Measurements from ENCODE around the gene CDK14. TPM values are rescaled to one million over a fixed set of nuclear protein-coding genes. Genes with fewer than 3 reads are reported as not detected.

CDK14 gene
- total RNA-seq, 1 experiment from 2014 or later, result 57.9 TPM

DNA sequence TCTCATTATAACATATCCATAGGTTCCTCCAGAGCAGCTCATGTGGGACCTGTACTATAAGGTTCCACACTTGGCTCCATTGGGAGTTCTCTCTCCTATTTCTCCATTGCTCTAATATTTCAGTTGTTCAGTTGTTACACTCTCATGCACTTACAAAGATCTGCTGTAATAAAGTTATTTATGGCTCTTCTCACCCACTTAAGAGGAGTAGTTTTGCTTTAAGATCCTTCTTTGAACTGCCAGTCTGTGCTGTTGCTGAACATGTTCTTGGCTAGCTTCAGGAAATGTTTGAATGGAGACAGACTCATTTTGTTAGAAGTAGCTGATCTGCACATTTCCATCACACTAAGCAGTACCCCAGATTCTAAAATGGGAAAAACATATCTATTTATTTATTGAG is 250.1 kb downstream of the CDK14 start:
- no peak for DNase-seq (ENCODE audit: low spot score)
- no peak for TF ChIP-seq NFYB (CRISPR knock-in tag; conservative IDR thresholded peaks at IDR 0.05; ENCODE audit: low read depth)
- no peak for TF ChIP-seq TEAD1 (CRISPR knock-in tag; IDR thresholded peaks at IDR 0.05)
- TF ChIP-seq, protein P1, sequence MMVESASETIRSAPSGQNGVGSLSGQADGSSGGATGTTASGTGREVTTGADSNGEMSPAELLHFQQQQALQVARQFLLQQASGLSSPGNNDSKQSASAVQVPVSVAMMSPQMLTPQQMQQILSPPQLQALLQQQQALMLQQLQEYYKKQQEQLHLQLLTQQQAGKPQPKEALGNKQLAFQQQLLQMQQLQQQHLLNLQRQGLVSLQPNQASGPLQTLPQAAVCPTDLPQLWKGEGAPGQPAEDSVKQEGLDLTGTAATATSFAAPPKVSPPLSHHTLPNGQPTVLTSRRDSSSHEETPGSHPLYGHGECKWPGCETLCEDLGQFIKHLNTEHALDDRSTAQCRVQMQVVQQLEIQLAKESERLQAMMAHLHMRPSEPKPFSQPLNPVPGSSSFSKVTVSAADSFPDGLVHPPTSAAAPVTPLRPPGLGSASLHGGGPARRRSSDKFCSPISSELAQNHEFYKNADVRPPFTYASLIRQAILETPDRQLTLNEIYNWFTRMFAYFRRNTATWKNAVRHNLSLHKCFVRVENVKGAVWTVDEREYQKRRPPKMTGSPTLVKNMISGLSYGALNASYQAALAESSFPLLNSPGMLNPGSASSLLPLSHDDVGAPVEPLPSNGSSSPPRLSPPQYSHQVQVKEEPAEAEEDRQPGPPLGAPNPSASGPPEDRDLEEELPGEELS (CRISPR knock-in tag; IDR thresholded peaks at IDR 0.05), result no peak
- no peak for TF ChIP-seq FOXJ3 (CRISPR knock-in tag; IDR thresholded peaks at IDR 0.05; ENCODE audit: borderline replicate concordance)
- TF ChIP-seq MXD4 (CRISPR knock-in tag; IDR thresholded peaks at IDR 0.05; ENCODE audit: borderline replicate concordance), result no peak
- TF ChIP-seq, protein P2, sequence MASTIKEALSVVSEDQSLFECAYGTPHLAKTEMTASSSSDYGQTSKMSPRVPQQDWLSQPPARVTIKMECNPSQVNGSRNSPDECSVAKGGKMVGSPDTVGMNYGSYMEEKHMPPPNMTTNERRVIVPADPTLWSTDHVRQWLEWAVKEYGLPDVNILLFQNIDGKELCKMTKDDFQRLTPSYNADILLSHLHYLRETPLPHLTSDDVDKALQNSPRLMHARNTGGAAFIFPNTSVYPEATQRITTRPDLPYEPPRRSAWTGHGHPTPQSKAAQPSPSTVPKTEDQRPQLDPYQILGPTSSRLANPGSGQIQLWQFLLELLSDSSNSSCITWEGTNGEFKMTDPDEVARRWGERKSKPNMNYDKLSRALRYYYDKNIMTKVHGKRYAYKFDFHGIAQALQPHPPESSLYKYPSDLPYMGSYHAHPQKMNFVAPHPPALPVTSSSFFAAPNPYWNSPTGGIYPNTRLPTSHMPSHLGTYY (CRISPR knock-in tag; IDR thresholded peaks at IDR 0.05), result no peak
- TF ChIP-seq AFF4 (CRISPR knock-in tag; IDR thresholded peaks at IDR 0.05; ENCODE audit: borderline replicate concordance), result no peak
- no peak for TF ChIP-seq SP1 (CRISPR knock-in tag; conservative IDR thresholded peaks at IDR 0.05)
- no peak for TF ChIP-seq ZNF317 (CRISPR knock-in tag; IDR thresholded peaks at IDR 0.05; ENCODE audit: borderline replicate concordance, low read depth)
- TF ChIP-seq, protein P3, sequence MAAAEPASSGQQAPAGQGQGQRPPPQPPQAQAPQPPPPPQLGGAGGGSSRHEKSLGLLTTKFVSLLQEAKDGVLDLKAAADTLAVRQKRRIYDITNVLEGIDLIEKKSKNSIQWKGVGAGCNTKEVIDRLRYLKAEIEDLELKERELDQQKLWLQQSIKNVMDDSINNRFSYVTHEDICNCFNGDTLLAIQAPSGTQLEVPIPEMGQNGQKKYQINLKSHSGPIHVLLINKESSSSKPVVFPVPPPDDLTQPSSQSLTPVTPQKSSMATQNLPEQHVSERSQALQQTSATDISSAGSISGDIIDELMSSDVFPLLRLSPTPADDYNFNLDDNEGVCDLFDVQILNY (CRISPR knock-in tag; IDR thresholded peaks at IDR 0.05), result no peak
- no peak for TF ChIP-seq ZNF232 (CRISPR knock-in tag; IDR thresholded peaks at IDR 0.05)
- no peak for TF ChIP-seq NR1H2 (CRISPR knock-in tag; IDR thresholded peaks at IDR 0.05)
- no peak for TF ChIP-seq TP53 (CRISPR knock-in tag; IDR thresholded peaks at IDR 0.05)
- TF ChIP-seq CBFB (CRISPR knock-in tag; IDR thresholded peaks at IDR 0.05; ENCODE audit: low read depth), result no peak
- no peak for TF ChIP-seq ZBTB21 (CRISPR knock-in tag; IDR thresholded peaks at IDR 0.05; ENCODE audit: borderline replicate concordance)
- no peak for TF ChIP-seq HMGA2 (CRISPR knock-in tag; IDR thresholded peaks at IDR 0.05)
- Mint-ChIP-seq H3K36me3 (no peaks in the 10 kb centered on the region), H3K4me1 (peaks cover 27% of the 10 kb centered on the region), H3K27ac (no peak overlapping the region), H3K4me3 (no peak overlapping the region), H3K9me3 (peaks cover 9% of the 10 kb centered on the region), H3K27me3 (ENCODE audit: low read depth) (no peaks in the 10 kb centered on the region)
- CTCF ChIA-PET, result no interaction called here
- ATAC-seq, result no peak
- POLR2A ChIA-PET, result no interaction called here

GRCh38 chr7:90850066-90850465 is 253.9 kb downstream of the CDK14 start:
- peaks cover 9% of the 10 kb centered on the region for H3K9me3 Mint-ChIP-seq
- POLR2A ChIA-PET, result no interaction called here
- H3K27me3 Mint-ChIP-seq (ENCODE audit: low read depth), result no peaks in the 10 kb centered on the region
- H3K36me3 Mint-ChIP-seq, result no peaks in the 10 kb centered on the region
- DNase-seq (ENCODE audit: low spot score) (no peak), ATAC-seq (no peak)
- CTCF ChIA-PET, result no interaction called here
- no peak overlapping the region for H3K4me3 Mint-ChIP-seq
- TF ChIP-seq CDX4 (CRISPR knock-in tag; IDR thresholded peaks at IDR 0.05; ENCODE audit: borderline replicate concordance) (no peak), NR3C1 (CRISPR knock-in tag; conservative IDR thresholded peaks at IDR 0.05; ENCODE audit: low read depth) (no peak), IRF2 (CRISPR knock-in tag; IDR thresholded peaks at IDR 0.05; ENCODE audit: borderline replicate concordance, low read depth) (no peak), MAX (CRISPR knock-in tag; IDR thresholded peaks at IDR 0.05) (no peak)
- TF ChIP-seq, protein P4, sequence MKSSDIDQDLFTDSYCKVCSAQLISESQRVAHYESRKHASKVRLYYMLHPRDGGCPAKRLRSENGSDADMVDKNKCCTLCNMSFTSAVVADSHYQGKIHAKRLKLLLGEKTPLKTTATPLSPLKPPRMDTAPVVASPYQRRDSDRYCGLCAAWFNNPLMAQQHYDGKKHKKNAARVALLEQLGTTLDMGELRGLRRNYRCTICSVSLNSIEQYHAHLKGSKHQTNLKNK (CRISPR knock-in tag; IDR thresholded peaks at IDR 0.05), result no peak
- H3K27ac Mint-ChIP-seq, result no peak overlapping the region
- H3K4me1 Mint-ChIP-seq, result peaks cover 27% of the 10 kb centered on the region
